HG03558 (cell line): Measurements from ENCODE around the gene NFIA.

Experiments used
- ATAC-seq: cut with Tn5 transposase; IDR thresholded peaks from one replicate; pipeline ENCODE4 v1.9.1; 2021; ENCODE audit warnings: moderate number of reproducible peaks; ENCODE audit not compliant: unreplicated experiment; ENCODE audit errors: extremely low read depth

Gene NFIA

DNA sequence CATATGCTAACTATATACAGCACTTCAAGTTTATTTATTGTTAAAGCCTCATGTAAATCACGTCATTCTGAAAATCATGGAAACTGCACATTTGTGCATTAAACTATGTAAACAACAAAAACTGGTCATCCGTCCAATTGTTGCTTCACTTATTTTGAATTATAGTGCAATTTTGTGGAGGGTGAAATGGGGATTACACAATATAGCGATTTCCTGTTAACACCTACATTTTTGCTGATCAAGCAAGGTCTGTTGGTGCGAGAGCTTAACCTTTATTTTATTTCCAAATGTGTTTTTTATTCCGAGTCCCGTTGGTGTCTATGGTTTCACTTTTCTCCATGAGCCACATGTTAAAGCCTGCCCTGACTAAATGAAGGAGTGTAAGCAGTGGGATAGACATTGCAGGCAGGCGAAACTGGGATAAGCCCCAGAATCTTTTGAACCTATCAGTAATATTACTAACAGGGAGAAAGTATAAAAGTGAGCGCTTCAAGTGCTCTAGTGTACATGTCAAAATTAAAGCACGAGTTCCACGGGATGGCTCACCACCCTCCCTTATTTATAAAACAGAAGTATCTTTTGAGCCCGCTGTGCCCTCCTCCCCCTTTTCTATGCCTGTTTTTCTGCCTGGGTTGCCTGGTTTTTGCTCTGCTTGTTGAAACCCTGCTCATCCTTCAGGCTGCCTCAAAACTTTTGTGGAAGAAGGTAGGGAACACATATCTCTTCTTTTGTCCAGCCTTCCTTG is 120.7 kb downstream of the NFIA start:
- ATAC-seq: no peak

DNA sequence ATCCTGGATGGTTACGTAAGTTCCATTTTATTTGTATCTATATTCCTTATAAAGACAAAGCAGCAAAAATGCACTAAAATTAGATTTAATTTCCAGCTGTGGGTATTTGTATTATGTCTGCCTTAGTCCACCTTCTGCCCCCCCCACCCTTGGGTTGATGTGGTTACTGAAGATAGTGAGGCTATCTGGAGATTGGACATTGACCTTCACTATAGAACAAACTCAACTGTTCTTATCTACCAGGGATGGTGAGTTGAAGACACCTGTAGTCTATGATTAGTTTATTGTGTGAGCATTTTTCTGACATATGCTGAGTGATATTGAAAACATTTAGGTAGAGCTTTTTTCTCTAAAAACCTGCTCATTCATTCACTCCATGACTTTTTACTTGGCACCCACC is 122.2 kb downstream of the NFIA start:
- no peak for ATAC-seq

DNA sequence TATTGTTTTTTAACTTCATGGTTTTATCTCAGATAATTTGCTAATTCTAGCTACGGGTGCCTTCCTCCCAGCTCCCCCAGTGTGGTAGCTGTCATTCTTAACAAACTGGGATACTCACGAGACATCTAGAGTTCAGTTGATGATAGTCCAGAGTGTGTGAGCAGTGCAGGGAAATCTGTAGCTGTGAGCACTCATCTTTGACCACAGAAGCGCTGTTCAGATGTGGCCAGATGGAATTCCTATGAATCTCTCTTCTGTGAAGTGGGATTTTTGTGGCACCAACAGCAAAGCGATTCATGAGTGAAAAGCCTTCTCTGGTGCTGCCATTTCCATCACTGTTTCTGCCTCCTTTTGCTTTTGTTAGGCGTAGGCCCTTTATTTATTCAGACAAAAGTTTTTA is 125.1 kb downstream of the NFIA start:
- no peak for ATAC-seq

DNA sequence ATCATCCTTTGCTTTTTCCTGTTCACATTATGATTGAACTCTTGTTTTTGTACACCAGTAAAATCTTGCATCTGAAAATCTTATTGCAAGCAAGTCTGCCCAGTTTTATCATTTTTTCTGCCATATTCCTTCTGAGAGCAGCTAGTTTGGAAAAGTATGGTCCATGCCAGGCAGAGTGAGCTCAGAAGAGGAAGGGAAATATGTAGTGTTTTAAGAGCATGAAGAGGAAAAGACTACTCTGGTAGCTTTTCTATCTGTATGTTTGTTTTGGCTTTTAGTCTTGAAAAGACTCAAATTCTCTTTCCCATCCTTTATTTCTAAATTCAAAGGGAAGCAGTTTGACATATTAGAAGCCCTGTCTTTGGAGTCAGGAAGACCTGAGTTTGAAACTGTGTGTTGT is 125.8 kb downstream of the NFIA start:
- ATAC-seq: no peak

DNA sequence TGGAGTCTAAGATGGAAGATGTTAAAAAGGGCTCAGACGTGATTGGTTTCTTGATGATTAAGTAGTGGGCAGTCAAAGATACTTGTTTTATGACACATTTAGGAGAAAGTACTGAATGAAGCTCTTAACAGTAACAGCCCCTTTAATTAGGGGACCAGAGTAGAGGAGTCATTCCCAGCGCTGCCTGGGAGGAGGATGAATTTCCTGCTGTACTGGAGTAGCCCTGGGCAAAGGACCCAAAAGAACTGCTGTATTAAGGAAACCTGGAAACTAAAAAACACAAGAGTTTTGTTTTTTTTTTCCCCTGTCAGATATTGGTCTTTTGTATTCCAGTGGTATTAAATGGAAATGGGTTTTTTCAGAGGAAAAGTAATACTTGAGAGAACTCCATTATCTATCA is 126.5 kb downstream of the NFIA start:
- no peak for ATAC-seq

DNA sequence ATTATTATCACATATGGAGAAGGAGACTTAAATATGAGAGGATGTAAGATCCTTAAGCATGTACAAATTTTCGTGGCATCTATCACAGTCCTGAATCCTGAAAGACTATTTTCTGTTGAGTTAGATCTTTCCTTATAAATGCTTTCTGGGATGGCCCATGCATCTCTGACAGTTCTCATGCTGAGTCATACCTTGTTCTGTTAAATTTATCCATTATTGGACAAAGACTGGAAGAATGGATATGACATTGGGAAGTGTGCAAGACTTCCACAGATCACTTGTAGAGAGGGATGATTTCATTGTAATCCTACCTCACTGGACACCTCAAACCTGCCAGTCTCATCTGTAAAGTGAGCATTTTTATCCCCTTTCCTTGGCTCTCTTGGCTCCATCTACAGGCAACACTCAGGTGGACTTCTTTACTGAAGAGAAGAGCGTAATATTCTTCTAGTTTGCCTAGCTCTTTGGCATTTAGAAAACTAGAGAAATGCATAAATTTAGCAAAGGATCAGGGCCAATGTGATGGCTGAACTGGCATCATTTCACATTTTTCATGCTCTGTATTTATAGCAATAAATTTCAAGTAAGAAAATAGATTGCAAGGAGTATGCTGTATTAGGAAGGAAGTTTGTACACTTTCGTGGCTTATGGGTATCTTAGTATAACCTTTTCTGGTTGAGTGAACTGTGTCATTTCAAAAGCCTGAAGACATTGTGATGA is 128.2 kb downstream of the NFIA start:
- no peak for ATAC-seq

DNA sequence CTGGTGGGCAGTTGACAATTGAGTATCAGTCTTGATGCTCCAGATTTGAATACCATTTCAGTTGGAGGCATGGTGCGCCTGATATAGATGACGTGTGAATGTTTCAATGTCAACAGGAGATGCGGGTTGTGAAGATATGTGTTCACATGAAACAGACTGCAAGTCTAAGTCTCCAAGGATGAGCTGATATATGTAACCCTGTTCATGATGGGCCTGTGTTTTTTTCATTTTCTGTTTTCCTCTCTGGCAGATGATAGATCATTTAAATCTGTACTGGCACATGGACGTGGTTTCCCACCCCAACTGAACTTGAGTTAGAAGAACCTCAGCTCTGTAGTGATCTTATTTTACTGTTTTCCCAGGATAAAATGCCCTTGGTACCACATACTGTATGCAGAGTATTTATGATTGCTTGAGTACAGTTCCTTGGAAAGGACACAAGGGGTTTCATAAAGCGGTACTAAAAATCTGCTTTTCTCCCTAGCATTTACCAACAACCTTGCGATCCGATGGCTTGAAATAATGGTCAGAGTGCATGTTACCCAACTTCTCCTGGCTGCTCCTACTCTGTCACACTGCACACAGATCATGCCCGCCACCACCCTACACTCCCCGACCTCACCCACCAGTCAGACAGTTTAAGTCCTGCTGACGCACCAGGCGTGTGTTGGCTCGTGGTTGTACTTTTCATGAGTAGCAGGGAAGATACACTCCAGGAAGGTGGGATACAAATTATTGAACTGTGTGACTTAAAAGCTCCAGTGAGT is 131.1 kb downstream of the NFIA start:
- no peak for ATAC-seq

DNA sequence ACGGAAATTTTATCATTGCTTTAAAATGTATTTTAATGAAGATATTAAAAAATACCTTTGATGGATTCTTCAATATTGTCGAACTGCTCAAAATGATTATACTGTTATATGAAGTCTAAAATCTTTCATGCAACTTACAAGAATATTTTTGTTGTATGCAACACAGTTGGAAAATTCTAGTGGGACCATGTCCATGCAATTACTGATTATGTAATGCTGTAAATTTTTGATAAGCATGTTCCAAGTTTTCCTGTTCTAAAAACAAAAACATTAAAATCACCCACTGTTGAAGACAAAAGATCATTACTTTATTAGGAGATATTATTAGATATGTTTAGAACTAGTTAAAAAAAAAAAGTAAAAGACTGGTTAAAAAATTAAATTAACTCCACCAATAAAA is 132.8 kb downstream of the NFIA start:
- ATAC-seq: no peak

DNA sequence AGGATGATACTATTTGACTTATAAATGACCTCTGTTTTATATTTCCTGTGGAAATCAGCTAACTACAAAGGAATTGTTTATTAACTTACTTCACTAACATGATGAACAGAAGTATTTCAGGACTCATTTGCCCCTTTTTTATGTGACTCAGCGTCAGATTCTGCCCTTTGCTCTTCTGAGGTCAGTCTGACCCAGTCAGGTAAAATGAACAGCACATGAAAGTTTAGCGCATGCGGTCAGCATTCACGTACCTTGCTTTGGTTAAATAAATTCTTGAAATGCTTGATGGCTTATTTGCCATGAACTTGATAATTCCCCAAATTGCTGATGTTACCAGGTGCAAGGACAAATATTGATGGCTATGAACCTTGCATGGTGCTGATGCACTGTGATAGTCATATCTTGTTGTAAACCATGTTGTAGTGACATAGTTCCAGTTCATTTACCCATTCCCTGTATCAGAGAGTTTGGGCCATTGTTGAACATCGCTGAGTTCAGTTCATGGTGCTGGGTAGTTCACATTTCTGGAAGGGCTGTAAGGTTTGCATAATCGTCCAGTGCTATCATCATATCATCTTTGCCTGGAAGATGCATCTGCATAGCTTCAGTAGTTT is 133.4 kb downstream of the NFIA start:
- ATAC-seq: no peak

DNA sequence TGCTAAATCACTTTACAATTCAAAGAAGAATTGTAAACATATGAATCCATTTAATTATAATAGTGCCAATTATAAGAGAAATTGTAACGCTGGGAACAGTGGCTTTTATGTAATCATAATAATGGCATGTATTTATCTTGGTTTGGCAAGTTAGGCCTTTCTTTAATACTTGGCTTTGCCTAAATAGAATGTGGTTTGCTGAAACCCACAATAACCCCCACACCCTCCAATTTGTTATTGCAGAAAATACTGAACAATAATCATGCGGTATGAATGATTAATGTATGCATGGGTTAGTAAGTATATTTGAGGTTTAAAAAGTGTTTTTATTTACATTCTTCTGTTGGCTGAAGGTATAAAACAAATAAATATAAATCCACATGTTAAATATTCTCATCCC is 138.2 kb downstream of the NFIA start:
- no peak for ATAC-seq

DNA sequence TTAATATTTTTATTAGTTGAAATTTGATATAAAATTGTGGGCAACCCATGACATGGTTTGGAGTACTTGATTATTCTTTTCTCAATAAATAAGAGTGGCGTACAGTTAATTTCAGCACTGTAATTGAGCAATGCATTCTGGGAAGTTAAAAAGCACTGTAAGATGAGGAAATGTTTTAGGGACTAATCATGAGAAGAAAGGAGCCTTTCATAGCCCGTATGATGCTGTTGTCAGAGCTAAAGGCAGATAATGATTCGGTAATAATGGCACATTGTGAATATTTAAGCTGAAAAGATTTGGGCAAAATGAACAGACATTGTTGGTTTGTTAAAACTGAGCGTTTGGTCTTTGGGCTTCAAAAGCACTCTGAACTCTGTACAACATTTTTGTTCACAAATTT is 139.3 kb downstream of the NFIA start:
- ATAC-seq: no peak

DNA sequence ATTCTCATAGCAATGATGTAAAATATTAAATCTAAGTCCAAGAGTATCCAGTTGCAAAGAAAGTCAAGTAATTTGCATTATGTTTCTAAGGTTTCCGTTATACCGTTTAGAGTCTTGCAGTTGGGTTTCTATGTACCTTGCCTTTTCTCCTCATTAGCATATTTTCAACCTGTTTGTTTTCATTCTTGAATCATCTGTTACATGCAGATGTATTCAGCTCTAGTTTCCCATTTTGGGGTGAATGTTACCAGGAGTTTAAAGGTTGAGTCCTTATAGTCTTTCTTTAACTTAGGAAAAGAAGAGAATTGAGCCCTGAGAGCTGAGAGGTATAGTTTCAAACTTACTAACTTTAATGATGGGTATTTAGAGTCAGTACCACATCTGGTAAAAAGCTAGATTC is 139.9 kb downstream of the NFIA start:
- ATAC-seq: no peak

DNA sequence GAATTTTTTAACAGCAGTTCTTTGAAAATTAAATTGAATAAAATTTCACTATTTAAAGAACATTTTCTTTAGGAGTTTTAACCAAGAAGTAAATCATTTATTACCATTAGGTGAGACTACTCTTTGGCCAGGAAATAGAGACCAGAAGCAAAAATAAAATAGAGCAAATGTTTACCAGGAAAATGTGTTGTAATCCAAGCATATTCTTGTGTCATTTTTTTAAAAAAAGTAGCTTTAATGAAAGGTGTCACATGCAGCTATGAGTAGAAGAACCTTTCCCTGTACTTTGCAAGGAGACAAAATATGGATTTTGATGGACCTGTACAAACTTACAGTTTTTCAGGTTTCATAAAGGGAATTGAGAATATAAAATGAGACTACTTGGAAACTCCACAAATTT is 140.8 kb downstream of the NFIA start:
- ATAC-seq: no peak

DNA sequence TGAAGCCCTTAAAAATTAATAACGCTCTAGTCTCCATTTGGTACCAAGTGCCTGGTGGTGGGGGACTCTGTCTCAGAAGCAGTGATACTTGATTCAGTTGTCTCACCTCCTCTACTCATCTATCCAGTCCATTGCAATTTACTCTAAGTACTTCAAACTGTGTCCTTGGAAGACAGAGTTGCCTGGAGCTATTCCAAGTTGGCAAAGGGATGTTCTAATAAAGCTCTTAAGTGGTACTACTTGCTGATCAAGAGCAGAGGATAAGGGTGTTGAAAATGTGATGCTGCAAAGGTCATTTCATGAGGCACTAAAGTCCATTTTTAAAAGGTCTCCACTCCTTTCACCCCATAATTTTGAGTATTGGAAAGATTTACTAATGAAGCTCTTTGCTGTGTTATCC is 142.2 kb downstream of the NFIA start:
- no peak for ATAC-seq

DNA sequence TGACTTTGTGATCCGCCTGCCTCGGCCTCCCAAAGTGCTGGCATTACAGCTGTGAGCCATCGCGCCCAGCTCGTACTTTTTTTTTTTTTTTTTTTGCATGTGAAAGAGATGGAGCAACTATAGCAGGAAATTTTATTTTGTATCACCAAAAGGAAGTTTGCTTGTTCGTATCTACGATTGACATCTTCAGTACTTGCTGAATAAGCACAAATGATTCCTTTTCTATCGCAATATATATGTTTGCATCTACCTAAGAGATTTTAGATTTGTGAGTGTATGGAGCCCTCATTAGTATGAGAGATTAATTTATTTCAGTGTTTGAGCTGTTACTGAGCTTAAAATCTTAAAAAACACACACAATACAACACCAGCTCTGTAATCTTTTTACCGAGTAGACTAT is 143.1 kb downstream of the NFIA start:
- no peak for ATAC-seq

DNA sequence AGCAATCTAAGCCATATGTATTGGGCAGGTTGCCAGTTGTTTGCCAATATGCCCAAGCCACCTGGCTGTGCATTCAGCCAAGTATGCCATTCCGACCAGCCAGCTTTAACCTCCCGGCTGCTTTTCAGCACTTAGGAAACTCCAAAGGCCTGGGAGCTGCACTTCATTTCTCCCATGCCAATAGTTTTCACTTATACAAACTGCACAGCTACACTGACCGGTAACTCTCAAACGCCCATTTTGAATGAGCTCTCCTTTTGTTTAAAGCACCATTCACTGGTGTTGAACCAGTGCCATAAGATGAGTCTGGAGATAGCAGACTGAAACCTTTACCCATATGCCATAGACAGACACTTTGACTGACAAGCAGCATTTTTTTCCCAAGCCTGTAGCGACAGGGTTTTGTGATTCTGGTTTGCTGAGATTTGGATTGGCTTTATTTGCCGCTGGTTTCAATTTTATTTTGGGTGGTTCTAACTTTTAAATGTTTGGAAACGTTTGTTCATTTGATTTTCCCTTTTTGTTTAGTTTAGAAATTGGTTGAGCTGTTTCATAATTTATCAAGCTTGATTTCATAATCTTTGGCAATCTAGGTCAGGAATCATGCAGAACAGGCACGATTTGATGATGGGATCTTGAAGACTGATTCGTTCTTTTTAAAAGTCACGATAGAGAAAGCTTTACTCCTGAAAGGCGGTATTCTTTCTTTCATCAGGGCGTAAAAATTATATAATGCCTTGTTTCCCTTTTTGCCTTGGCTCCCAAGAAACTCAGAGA is 144.6 kb downstream of the NFIA start:
- ATAC-seq: no peak

DNA sequence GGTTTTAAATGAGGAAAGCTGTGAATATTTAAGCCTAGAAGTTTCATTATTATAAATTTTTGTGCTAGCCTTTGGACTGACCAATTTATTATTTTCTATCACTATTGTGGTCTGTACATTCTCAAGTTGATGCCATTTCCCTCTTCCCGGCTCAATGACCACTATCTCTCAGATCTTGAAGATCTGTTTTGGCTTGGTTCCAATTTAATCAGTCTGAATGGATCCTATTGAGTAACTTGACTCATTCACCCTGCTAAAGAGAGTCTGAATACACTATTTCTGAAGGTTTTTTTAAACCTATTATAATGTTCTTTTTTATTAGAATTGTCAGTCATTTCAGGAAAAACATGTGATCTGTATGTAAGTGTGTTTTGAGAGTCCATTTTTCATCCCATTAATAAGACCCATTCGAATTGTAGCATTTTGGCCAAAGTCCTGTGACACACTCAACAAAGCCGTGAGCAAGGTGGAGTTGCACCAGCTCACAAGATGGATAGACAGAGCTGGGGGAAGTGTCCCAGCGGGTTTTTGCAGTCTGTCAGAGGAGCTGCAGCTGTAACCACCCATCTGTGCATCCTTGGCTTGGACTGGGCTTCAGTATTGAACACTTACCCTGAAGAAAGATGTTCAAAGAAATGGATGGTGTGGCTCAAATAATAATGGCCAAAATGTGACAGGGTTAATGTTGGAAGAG is 145.6 kb downstream of the NFIA start:
- no peak for ATAC-seq

DNA sequence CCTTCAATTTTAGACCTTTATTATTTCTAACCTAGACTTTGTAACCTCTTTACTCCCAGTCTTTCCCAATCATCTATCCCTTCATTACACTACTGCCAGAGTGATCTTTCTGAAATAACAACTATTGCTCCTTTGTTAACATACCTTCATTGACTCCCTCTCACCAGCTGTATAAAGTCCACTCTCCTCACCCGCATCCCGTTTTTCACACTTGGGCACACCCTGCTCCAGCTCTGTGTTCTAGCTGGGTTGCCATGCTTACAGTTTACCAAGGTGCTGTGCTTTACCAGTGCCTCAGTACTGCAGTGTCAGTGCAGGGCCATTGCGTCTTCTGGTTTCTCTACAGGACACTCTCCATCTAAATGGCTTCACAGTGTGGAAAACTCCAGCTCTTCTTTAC is 148.2 kb downstream of the NFIA start:
- ATAC-seq: no peak

DNA sequence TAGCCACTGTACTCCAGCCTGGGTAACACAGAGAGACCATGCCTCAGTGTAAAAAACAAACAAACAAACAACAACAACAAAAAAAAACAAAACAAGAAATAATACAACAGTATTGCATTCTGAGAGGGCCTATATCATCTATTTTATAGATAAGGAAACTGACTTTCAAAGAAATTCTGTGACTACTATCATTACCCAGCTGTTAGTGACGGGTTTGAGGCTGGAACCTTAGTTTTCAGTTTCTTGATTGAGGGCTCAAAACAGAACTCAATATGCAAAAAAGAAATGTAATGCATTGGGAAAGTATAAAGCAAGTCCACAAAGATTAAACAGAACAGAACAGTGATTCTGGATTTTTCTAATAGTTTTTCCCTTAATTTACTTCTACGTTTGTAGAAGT is 149.4 kb downstream of the NFIA start:
- ATAC-seq: no peak
